Upper lobe of left lung (tissue), 6 donors: Measurements from ENCODE around the gene PRKN. TPM values are rescaled to one million over a fixed set of nuclear protein-coding genes. Genes with fewer than 3 reads are reported as not detected.

Experiments used
- ATAC-seq, 2 donors: fragments of 200-7000 bp; cut with Tn5 transposase; one replicate each; pipeline ENCODE4 v1.9.1; 2022; ENCODE audit warnings: mild to moderate bottlenecking in 2 of 2, moderate library complexity in 2 of 2; ENCODE audit not compliant: low FRiP score in 2 of 2
- DNase-seq, 2 donors: peaks; one replicate each; pipeline ENCODE4 v3.0.0-alpha.2; 2019 to 2020
- H3K27ac ChIP-seq, 4 donors: fragments of 200-600 bp; sonication (generic); one replicate each; pipeline ENCODE4 v1.5.1; 2016 to 2019
- H3K27me3 ChIP-seq, 4 donors: fragments of 200-600 bp; sonication (generic); one replicate each; pipeline ENCODE4 v1.5.1; 2017 to 2019
- H3K36me3 ChIP-seq, 4 donors: fragments of 200-600 bp; sonication (generic); one replicate each; pipeline ENCODE4 v1.5.1; 2016 to 2019
- H3K4me1 ChIP-seq, 4 donors: fragments of 200-600 bp; sonication (generic); one replicate each; pipeline ENCODE4 v1.5.1; 2018 to 2019
- H3K4me3 ChIP-seq, 4 donors: fragments of 200-600 bp; sonication (generic); one replicate each; pipeline ENCODE4 v1.5.1; 2017 to 2019; ENCODE audit warnings: mild to moderate bottlenecking in 2 of 4, moderate library complexity in 1 of 4
- H3K9me3 ChIP-seq, 4 donors: fragments of 200-600 bp; sonication (generic); one replicate each; pipeline ENCODE4 v1.5.1; 2018 to 2019
- CTCF ChIP-seq, 6 experiments: fragments of 450-650 bp in 4 of 6; fragments of 200-600 bp in 2 of 6; sonication (generic) in 2 of 6; IDR thresholded peaks; one replicate each; pipeline ENCODE4 v1.5.1; 2016 to 2019; ENCODE audit warnings: antibody characterized with exemption in 6 of 6
- EP300 ChIP-seq, 4 donors: sonication (generic); formaldehyde crosslinking; IDR thresholded peaks; one replicate each; pipeline ENCODE4 v1.5.1; 2017; ENCODE audit warnings: antibody characterized with exemption in 4 of 4, control low read depth in 2 of 4
- POLR2A ChIP-seq, 4 donors: fragments of 450-650 bp; IDR thresholded peaks; one replicate each; pipeline ENCODE4 v1.5.1; 2016 to 2017; ENCODE audit warnings: antibody characterized with exemption in 4 of 4, mild to moderate bottlenecking in 2 of 4
- POLR2AphosphoS5 ChIP-seq, 2 donors: sonication (generic); formaldehyde crosslinking; IDR thresholded peaks; one replicate each; pipeline ENCODE4 v1.5.1; 2017; ENCODE audit warnings: antibody characterized with exemption in 2 of 2
- WGBS, 2 donors: methylation state at CpG; one replicate each; pipeline ENCODE4 v1.1.5; 2017 to 2018; 5-methylcytosine and 5-hydroxymethylcytosine counted together
- total RNA-seq, 6 donors: library from RNA; depleted of rRNA in 4 of 6; stranded (reverse); fragments of >200 nt in 4 of 6; gene quantifications; one replicate each; pipeline versions ENCODE4 v1.1.0 to v1.2.1, GENCODE V29; 2016 to 2021
- donor health status: DM: no; HTN: no; CAD: no; lungs with moderate emphysema.
- donor health status: DM: no; HTN: yes; CAD: no; lungs with severe emphysema.

Gene PRKN
- total RNA-seq, 6 donors from 2014 or later = 2.7 to 29.3 (median 5.5) TPM

- no peaks in the 10 kb centered on the region for H3K4me1 ChIP-seq
- no peaks in the 10 kb centered on the region for H3K36me3 ChIP-seq
- TF ChIP-seq EP300 (IDR thresholded peaks at IDR 0.05) (no peak), POLR2AphosphoS5 (IDR thresholded peaks at IDR 0.05) (no peak), CTCF (IDR thresholded peaks at IDR 0.05) (no peak), POLR2A (IDR thresholded peaks at IDR 0.05) (no peak)
- DNase-seq = no peak
- H3K4me3 ChIP-seq = no peak overlapping the region
- H3K9me3 ChIP-seq = no peaks in the 10 kb centered on the region
- 77 to 83% methylated on average over 11 of the region's 11 CpGs for WGBS, 2 donors
- no peak for ATAC-seq
- no peak overlapping the region for H3K27ac ChIP-seq
- no peaks in the 10 kb centered on the region for H3K27me3 ChIP-seq
Measured at GRCh38 chr6:162249907-162250642, 477.5 kb downstream of the PRKN start.

GRCh38 chr6:162245830-162246420, 481.6 kb downstream of the PRKN start:
- no peak for DNase-seq
- WGBS, 2 donors = 79 to 93% methylated on average over 8 of the region's 8 CpGs
- no peak overlapping the region for H3K27ac ChIP-seq
- ATAC-seq = no peak
- no peaks in the 10 kb centered on the region for H3K27me3 ChIP-seq
- H3K9me3 ChIP-seq = no peaks in the 10 kb centered on the region
- H3K4me3 ChIP-seq = no peak overlapping the region
- no peaks in the 10 kb centered on the region for H3K36me3 ChIP-seq
- TF ChIP-seq POLR2AphosphoS5 (IDR thresholded peaks at IDR 0.05) (no peak), POLR2A (IDR thresholded peaks at IDR 0.05) (no peak), CTCF (IDR thresholded peaks at IDR 0.05) (no peak), EP300 (IDR thresholded peaks at IDR 0.05) (no peak)
- no peaks in the 10 kb centered on the region for H3K4me1 ChIP-seq

GRCh38 chr6:162244031-162244430, 483.5 kb downstream of the PRKN start:
- WGBS, 2 donors = 85 to 94% methylated on average over 1 of the region's 1 CpG

GRCh38 chr6:162242915-162243314, 484.7 kb downstream of the PRKN start:
- DNase-seq = no peak
- TF ChIP-seq EP300 (IDR thresholded peaks at IDR 0.05) (no peak), POLR2AphosphoS5 (IDR thresholded peaks at IDR 0.05) (no peak), POLR2A (IDR thresholded peaks at IDR 0.05) (no peak)
- ATAC-seq = no peak
- no peaks in the 10 kb centered on the region for H3K27me3 ChIP-seq
- no peaks in the 10 kb centered on the region for H3K4me1 ChIP-seq
- no peak overlapping the region for H3K4me3 ChIP-seq
- 90 to 95% methylated on average over 1 of the region's 1 CpG for WGBS, 2 donors
- no peaks in the 10 kb centered on the region for H3K9me3 ChIP-seq
- H3K36me3 ChIP-seq = no peaks in the 10 kb centered on the region
- no peak overlapping the region for H3K27ac ChIP-seq

More at GRCh38 chr6:162244031-162244430, 483.5 kb downstream of the PRKN start:
- H3K9me3 ChIP-seq = no peaks in the 10 kb centered on the region
- no peaks in the 10 kb centered on the region for H3K27me3 ChIP-seq
- H3K36me3 ChIP-seq = no peaks in the 10 kb centered on the region
- no peaks in the 10 kb centered on the region for H3K4me1 ChIP-seq
- TF ChIP-seq EP300 (IDR thresholded peaks at IDR 0.05) = no peak
- no peak for TF ChIP-seq POLR2AphosphoS5 (IDR thresholded peaks at IDR 0.05)
- TF ChIP-seq POLR2A (IDR thresholded peaks at IDR 0.05) = no peak
- TF ChIP-seq CTCF (IDR thresholded peaks at IDR 0.05) = no peak
- no peak for DNase-seq
- ATAC-seq = no peak
- H3K4me3 ChIP-seq = no peak overlapping the region
- H3K27ac ChIP-seq = no peak overlapping the region

GRCh38 chr6:162239330-162239729, 488.2 kb downstream of the PRKN start:
- Histone ChIP-seq H3K27me3 (no peaks in the 10 kb centered on the region), H3K36me3 (no peaks in the 10 kb centered on the region), H3K9me3 (no peaks in the 10 kb centered on the region), H3K4me3 (no peak overlapping the region), H3K4me1 (no peaks in the 10 kb centered on the region), H3K27ac (no peak overlapping the region)
- DNase-seq = no peak
- no peak for TF ChIP-seq POLR2AphosphoS5 (IDR thresholded peaks at IDR 0.05)
- no peak for TF ChIP-seq CTCF (IDR thresholded peaks at IDR 0.05)
- TF ChIP-seq POLR2A (IDR thresholded peaks at IDR 0.05) = no peak
- no peak for TF ChIP-seq EP300 (IDR thresholded peaks at IDR 0.05)
- 94 to 96% methylated on average over 9 of the region's 9 CpGs for WGBS, 2 donors
- no peak for ATAC-seq
